ENCODE data around the gene PSORS1C2. TPM values are rescaled to one million over a fixed set of nuclear protein-coding genes. Genes with fewer than 3 reads are reported as not detected.

PSORS1C2 gene
- total RNA-seq, 2 experiments from 2014 or later, result not detected

DNA sequence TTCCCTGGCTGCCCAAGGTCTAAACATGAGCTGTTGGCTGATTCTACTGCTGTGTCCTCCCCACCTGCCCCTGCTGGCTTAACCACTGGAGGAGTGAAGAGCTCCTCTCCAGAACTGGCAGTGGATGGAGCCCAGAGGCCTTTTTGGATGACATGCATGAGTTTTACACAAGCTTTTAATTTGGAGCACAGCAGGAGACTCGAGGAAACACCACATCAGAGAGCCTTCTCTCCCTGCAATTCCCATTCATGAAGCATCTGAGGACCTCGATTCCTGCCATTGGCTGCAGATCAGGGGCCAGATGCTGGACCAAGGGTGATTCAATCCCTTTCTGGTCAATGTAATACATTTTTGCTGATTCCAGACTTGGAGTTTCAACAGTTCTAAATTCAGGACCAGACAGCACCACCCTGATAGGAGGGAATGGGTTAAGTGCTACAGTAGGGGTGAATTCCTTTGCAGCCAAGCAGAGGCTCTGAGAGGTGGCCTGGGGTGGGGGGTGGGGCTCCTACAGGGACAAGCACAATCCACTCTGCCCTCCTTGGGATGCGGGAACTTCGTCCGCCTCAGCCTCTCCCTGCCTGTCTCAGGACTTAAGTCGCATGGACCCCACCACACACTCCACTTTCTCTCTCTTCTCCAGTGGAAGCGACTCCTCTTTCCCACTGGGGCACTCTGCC, 24.9 kb downstream of the PSORS1C2 start:
- no peak for DNase-seq
- CTCF ChIA-PET, result no interaction called here
- no peak overlapping the region for H3K4me3 Mint-ChIP-seq
- no peaks in the 10 kb centered on the region for H3K4me1 Mint-ChIP-seq
- ATAC-seq, result no peak
- no peak overlapping the region for H3K27ac Mint-ChIP-seq
- H3K27me3 Mint-ChIP-seq, result peaks cover 37% of the 10 kb centered on the region
- H3K9me3 Mint-ChIP-seq (ENCODE audit: low read depth), result no peaks in the 10 kb centered on the region
- no peaks in the 10 kb centered on the region for H3K36me3 Mint-ChIP-seq

- Mint-ChIP-seq H3K9me3 (ENCODE audit: low read depth) (no peaks in the 10 kb centered on the region), H3K27me3 (peaks cover 35% of the 10 kb centered on the region), H3K4me3 (no peak within 1 kb of the TSS), H3K36me3 (no peaks in the 10 kb centered on the region), H3K4me1 (no peaks in the 10 kb centered on the region), H3K27ac (no peak within 1 kb of the TSS)
- ATAC-seq (no peak), DNase-seq (no peak)
- CTCF ChIA-PET, result interaction anchor here (1.5 kb wide), 1 partner anchor 33 kb away, joined by 3 read pairs; no protein-coding TSS in a partner anchor
Observed at GRCh38 chr6:31112478-31112877, 26.4 kb downstream of the PSORS1C2 start, which contains the start of gene C6orf15. Gene C6orf15 (minus strand): TSS chr6:31112575. CDS start chr6:31112555, 20 bp downstream.

- no peak overlapping the region for H3K4me3 Mint-ChIP-seq
- DNase-seq (no peak), ATAC-seq (no peak)
- no peaks in the 10 kb centered on the region for H3K9me3 Mint-ChIP-seq (ENCODE audit: low read depth)
- CTCF ChIA-PET, result interaction anchor here (1.5 kb wide), 1 partner anchor 32 kb away, joined by 3 read pairs; no protein-coding TSS in a partner anchor
- H3K4me1 Mint-ChIP-seq, result no peaks in the 10 kb centered on the region
- H3K27me3 Mint-ChIP-seq, result peaks cover 32% of the 10 kb centered on the region
- H3K27ac Mint-ChIP-seq, result no peak overlapping the region
- H3K36me3 Mint-ChIP-seq, result no peaks in the 10 kb centered on the region
Observed at GRCh38 chr6:31111712-31112111, 27.2 kb downstream of the PSORS1C2 start.

DNA sequence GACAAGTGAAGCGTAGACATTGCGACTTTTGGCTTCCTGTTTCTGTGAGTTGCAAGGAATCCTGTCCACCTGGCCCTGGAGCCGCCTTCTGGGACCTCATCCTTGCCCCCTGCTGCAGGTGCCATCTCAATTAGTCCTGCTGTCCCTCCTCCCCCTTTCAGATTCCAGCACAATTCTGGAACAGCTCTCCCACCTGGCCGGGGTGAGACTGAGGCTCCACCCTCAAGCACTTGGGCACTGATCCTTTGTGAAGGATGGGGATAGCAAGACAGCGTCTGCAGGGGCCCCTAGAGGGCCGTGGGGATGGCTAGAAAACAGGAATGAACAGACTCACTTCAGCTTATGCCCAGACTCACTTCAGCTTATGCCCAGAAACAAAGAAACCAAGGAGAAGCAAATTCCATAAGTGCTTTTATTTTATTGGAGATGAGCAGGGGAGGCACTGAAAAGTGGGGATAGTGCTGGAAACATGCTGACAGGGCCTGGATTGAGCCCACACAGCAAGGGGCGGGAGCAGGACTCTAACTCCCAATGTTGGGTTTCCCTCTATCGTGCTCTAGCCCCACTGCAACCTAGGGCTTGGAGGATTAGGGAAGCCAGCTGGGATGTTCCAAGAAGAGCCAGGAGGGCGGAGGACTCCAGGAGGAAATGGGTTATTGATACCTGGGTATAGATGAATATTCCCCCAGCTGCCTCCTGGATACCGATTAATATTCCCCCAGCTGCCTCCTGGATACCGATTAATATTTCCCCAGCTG, 27.9 kb downstream of the PSORS1C2 start:
- no peaks in the 10 kb centered on the region for H3K4me1 Mint-ChIP-seq
- H3K9me3 Mint-ChIP-seq (ENCODE audit: low read depth), result no peaks in the 10 kb centered on the region
- DNase-seq (no peak), ATAC-seq (no peak)
- H3K4me3 Mint-ChIP-seq, result no peak overlapping the region
- H3K27me3 Mint-ChIP-seq, result peaks cover 33% of the 10 kb centered on the region
- H3K36me3 Mint-ChIP-seq, result no peaks in the 10 kb centered on the region
- no peak overlapping the region for H3K27ac Mint-ChIP-seq
- CTCF ChIA-PET, result interaction anchor here (0.7 kb wide), 1 partner anchor 10 kb away, joined by 3 read pairs; no protein-coding TSS in a partner anchor

DNA sequence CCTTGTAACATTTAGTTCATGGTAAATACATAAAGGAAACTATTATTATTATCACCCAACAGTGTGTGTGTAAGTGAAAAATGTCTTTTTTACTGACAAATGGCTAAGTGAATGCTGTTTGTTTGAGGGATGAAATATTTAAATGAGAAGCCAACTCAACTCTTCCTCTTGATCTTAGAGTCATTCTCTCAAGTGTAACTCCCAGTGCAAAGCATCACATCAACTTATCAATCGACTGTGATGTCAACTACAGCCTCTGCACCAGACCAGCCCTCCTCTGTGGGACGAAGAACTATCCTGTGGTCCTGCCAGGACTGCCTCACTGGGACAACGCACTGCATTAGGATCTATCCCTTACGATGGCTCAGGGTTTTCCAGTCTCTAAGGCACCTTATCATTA, 31.8 kb downstream of the PSORS1C2 start:
- Mint-ChIP-seq H3K4me1 (no peaks in the 10 kb centered on the region), H3K4me3 (no peak overlapping the region), H3K27ac (no peak overlapping the region), H3K9me3 (ENCODE audit: low read depth) (no peaks in the 10 kb centered on the region), H3K36me3 (no peaks in the 10 kb centered on the region), H3K27me3 (peaks cover 14% of the 10 kb centered on the region)
- ATAC-seq, result no peak
- no peak for DNase-seq
- CTCF ChIA-PET, result no interaction called here

- no peaks in the 10 kb centered on the region for H3K36me3 Mint-ChIP-seq
- no peak for DNase-seq
- no peak for ATAC-seq
- H3K27ac Mint-ChIP-seq, result no peak overlapping the region
- H3K9me3 Mint-ChIP-seq (ENCODE audit: low read depth), result no peaks in the 10 kb centered on the region
- CTCF ChIA-PET, result interaction anchor here (0.9 to 1.7 kb wide), 4 partner anchors 11 to 188 kb away, joined by 3 to 4 read pairs (median 4); no protein-coding TSS in a partner anchor
- H3K4me3 Mint-ChIP-seq, result no peak overlapping the region
- peaks cover 9% of the 10 kb centered on the region for H3K27me3 Mint-ChIP-seq
- H3K4me1 Mint-ChIP-seq, result no peaks in the 10 kb centered on the region
Observed at GRCh38 chr6:31103136-31103535, 35.7 kb downstream of the PSORS1C2 start.

DNA sequence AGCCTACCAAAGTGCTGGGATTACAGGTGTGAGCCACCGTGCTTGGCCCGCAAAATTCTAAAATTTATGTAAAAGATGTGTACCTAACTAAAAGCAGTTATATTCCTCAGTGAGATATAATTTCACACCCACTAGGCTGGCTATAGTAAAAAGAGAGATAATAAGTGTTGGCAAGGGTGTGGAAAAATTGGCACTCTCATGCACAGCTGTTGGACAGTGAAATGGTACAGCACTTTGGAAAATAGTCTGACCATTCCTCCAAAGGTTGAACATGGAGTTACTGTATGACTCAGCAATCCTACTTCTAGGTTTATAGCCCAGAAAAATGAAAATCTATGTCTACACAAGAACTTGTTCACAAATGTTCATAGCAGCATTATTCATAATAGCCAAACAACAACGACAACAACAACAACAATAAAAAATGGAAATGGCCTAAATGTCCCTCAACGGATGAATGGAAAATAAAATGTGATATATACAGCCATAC, 40.4 kb downstream of the PSORS1C2 start:
- Mint-ChIP-seq H3K36me3 (no peaks in the 10 kb centered on the region), H3K4me1 (peaks cover 19% of the 10 kb centered on the region), H3K4me3 (no peak overlapping the region), H3K27me3 (peaks cover 6% of the 10 kb centered on the region), H3K9me3 (ENCODE audit: low read depth) (no peaks in the 10 kb centered on the region), H3K27ac (no peak overlapping the region)
- DNase-seq (no peak), ATAC-seq (no peak)
- CTCF ChIA-PET, result no interaction called here

DNA sequence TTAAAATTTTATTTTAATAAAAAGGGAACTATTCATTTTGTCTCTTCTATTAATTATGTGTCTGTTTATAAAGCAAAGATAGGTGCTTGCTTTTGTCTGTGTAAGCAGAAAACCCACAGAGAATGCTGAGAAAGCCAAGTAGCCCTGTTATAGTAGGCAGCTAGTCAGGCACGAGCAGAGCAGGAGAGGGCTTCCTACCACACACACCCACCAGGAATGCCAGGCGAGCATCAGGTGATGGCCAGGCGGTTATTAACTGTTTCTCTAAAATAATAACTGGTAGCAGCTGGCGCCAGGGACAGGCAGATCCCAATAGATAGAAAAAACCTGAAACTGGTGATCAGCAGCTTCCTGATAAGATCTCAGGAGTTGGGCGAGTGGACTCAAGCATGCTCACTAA, 42.2 kb downstream of the PSORS1C2 start:
- DNase-seq (no peak), ATAC-seq (no peak)
- H3K27me3 Mint-ChIP-seq, result peaks cover 3% of the 10 kb centered on the region
- no peak overlapping the region for H3K27ac Mint-ChIP-seq
- peaks cover 19% of the 10 kb centered on the region for H3K4me1 Mint-ChIP-seq
- CTCF ChIA-PET, result interaction anchor here (1.0 to 1.7 kb wide), 2 partner anchors 10 to 12 kb away, joined by 3 to 8 read pairs; no protein-coding TSS in a partner anchor
- H3K36me3 Mint-ChIP-seq, result no peaks in the 10 kb centered on the region
- no peak overlapping the region for H3K4me3 Mint-ChIP-seq
- H3K9me3 Mint-ChIP-seq (ENCODE audit: low read depth), result no peaks in the 10 kb centered on the region

- Mint-ChIP-seq H3K9me3 (ENCODE audit: low read depth) (no peaks in the 10 kb centered on the region), H3K36me3 (no peaks in the 10 kb centered on the region), H3K4me3 (no peak overlapping the region), H3K27ac (no peak overlapping the region), H3K27me3 (peaks cover 3% of the 10 kb centered on the region), H3K4me1 (peaks cover 19% of the 10 kb centered on the region)
- DNase-seq (no peak), ATAC-seq (no peak)
- CTCF ChIA-PET, result interaction anchor here (1.0 to 1.7 kb wide), 2 partner anchors 9 to 12 kb away, joined by 3 to 8 read pairs; no protein-coding TSS in a partner anchor
Observed at GRCh38 chr6:31096215-31096614, 42.7 kb downstream of the PSORS1C2 start.

DNA sequence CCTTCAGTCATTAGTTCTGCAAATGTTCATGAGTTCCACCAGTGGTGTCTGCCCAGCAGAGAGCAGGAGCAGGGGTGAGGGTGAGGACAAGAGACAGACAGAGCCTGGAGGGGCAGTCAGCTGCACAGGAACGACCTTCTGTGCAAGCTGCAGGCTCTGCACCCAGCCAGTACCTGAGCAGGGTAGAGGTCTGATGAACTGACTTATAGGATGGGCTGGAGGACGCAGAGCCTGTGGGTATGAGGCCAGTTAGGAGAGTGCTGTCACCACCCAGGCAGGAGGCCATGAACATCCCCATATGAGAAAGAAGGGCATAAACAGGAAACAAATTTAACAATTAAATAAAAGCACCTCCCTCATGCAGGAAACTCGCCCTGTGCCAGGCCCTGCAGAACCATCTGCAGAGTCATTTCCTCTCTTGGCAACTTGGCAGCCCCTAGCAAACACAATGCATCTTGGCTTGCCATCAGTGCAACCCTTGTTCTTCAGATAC, 44.4 kb downstream of the PSORS1C2 start:
- no peaks in the 10 kb centered on the region for H3K27me3 Mint-ChIP-seq

DNA sequence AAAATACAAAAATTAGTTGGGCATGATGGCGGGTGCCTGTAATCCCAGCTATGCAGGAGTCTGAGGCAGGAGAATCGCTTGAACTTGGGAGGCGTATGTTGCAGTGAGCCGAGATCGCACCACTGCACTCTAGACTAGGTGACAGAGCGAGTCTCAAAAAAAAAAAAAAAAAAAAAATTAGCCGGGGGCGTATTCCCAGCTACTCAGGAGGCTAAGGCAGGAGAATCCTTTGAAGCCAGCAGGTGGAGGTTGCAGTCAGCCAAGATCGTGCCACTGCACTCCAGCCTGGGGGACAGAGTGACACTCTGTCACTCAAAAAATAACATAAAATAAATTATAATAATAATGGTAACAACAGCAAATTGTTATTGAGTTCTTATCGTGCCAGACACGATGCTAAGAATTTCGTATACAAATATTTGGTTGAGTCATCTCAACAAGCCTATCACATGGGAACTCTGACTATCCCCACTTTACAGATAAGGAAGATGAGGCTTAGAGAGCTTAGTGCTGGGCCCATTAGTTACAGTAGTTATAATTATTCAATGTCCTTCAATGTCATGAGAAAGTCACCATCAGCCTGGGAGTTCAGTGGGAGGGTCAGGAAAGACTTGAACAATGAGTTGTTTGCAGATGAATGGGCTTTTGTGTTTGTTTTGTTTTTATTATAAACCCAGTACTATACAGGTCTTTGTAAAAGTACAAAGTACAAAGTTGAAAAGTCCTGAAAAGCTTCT, 45.9 kb downstream of the PSORS1C2 start:
- Mint-ChIP-seq H3K4me1 (peaks cover 19% of the 10 kb centered on the region), H3K36me3 (no peaks in the 10 kb centered on the region), H3K9me3 (ENCODE audit: low read depth) (no peaks in the 10 kb centered on the region), H3K4me3 (no peak overlapping the region), H3K27me3 (no peaks in the 10 kb centered on the region), H3K27ac (no peak overlapping the region)
- CTCF ChIA-PET, result interaction anchor here (1.1 to 4.2 kb wide), 6 partner anchors 10 to 271 kb away, joined by 3 to 23 read pairs (median 5); no protein-coding TSS in a partner anchor
- DNase-seq (no peak), ATAC-seq (no peak)

More for the DNA sequence above, 44.4 kb downstream of the PSORS1C2 start:
- Mint-ChIP-seq H3K27ac (peak overlapping the region; percentile 77), H3K4me1 (peaks cover 19% of the 10 kb centered on the region), H3K36me3 (no peaks in the 10 kb centered on the region), H3K4me3 (no peak overlapping the region), H3K9me3 (ENCODE audit: low read depth) (no peaks in the 10 kb centered on the region)
- ATAC-seq (peak; percentile 72), DNase-seq (peak; percentile 52)
- CTCF ChIA-PET, result interaction anchor here (0.9 to 4.2 kb wide), 4 partner anchors 9 to 40 kb away, joined by 3 to 23 read pairs (median 6); no protein-coding TSS in a partner anchor

GRCh38 chr6:31092238-31092637, 46.6 kb downstream of the PSORS1C2 start:
- no peak for ATAC-seq
- no peaks in the 10 kb centered on the region for H3K9me3 Mint-ChIP-seq (ENCODE audit: low read depth)
- H3K36me3 Mint-ChIP-seq, result no peaks in the 10 kb centered on the region

More at GRCh38 chr6:31092238-31092637, 46.6 kb downstream of the PSORS1C2 start:
- no peak overlapping the region for H3K4me3 Mint-ChIP-seq
- H3K27me3 Mint-ChIP-seq, result peaks cover 4% of the 10 kb centered on the region
- no peak for DNase-seq
- peaks cover 16% of the 10 kb centered on the region for H3K4me1 Mint-ChIP-seq
- CTCF ChIA-PET, result interaction anchor here (0.9 to 4.2 kb wide), 4 partner anchors 9 to 270 kb away, joined by 4 to 23 read pairs (median 5); no protein-coding TSS in a partner anchor
- no peak overlapping the region for H3K27ac Mint-ChIP-seq

All from activated CD8-positive, alpha-beta memory T cell treated with anti-CD3 and anti-CD28 coated beads, Interleukin-2, amount 10 ng/mL, durations not matched to agents 7 days and 5 days (primary cell).